H1 (cell line): ENCODE measurements around the gene CLCNKB. TPM values are rescaled to one million over a fixed set of nuclear protein-coding genes. Genes with fewer than 3 reads are reported as not detected.

Source experiments
- BCL11A ChIP-seq, 2 experiments: IDR thresholded peaks; one replicate each; pipeline ENCODE4 v1.6.1; 2011; ENCODE audit warnings: low read depth in 2 of 2, low read length in 2 of 2, mild to moderate bottlenecking in 2 of 2
- CBX5 ChIP-seq: fragments of 300-800, 300-1000 bp; sonication (generic); IDR thresholded peaks from 2 replicates; pipeline ENCODE4 v1.7.1; 2016; ENCODE audit warnings: antibody characterized with exemption, low read length, low read depth
- CEBPB ChIP-seq: IDR thresholded peaks from 2 replicates; pipeline ENCODE4 v1.6.1; 2012; ENCODE audit warnings: low read depth, low read length
- JUN ChIP-seq: IDR thresholded peaks from 2 replicates; pipeline ENCODE4 v1.6.1; 2011; ENCODE audit warnings: low read depth, mild to moderate bottlenecking, improper control_type of control experiment, low read length
- USF2 ChIP-seq: IDR thresholded peaks from 2 replicates; pipeline ENCODE4 v1.6.1; 2011; ENCODE audit warnings: low read length, improper control_type of control experiment
- polyA plus RNA-seq, 7 experiments: library from polyadenylated mRNA; depleted of rRNA in 3 of 7; stranded (reverse) in 5 of 7; unstranded in 2 of 7; fragments of >200 nt in 5 of 7; fragments of 200-250 nt in 2 of 7; gene quantifications; 1 replicate in 5 of 7; 2 replicates in 1 of 7; 4 replicates in 1 of 7; pipeline versions ENCODE4 v1.2.1 to v1.2.3, GENCODE V29; 2011 to 2013; ENCODE audit warnings: missing spikeins in 2 of 7, mixed read lengths in 2 of 7
- total RNA-seq: library from RNA; stranded (reverse); fragmentation: NEBNext Ultra II Directional; extraction: Animal tissue kit (Norgen Biotek cat#: 25700); gene quantifications from 2 replicates; pipeline ENCODE4 v1.2.1, GENCODE V29; 2021

CLCNKB gene
- total and polyA plus RNA-seq, 2 of the 8 experiments (the other 6 are each of a cell fraction or from before 2014, with no cell fraction given), result 1.2 to 3.5 TPM

- no peak for TF ChIP-seq CBX5
- no peak for TF ChIP-seq JUN
- no peak for TF ChIP-seq BCL11A (IDR thresholded peaks at IDR 0.05; ENCODE audit: low read depth in 2 of 2, low read length in 2 of 2)
- TF ChIP-seq USF2, result no peak
- TF ChIP-seq CEBPB, result no peak
Measured at GRCh38 chr1:16054598-16055540, 11.3 kb downstream of the CLCNKB start (continued).
